Ovary (tissue), 9 donors: Measurements from ENCODE around the gene UMAD1. TPM values are rescaled to one million over a fixed set of nuclear protein-coding genes. Genes with fewer than 3 reads are reported as not detected.

ENCODE experiments used
- DNase-seq, 5 donors: peaks; one replicate each; pipeline ENCODE4 v3.0.0-alpha.2; 2019 to 2020
- H3K27ac ChIP-seq, 2 donors: fragments of 200-600 bp; one replicate each; pipeline versions ENCODE4 v1.5.1 to v1.8.0; 2019 to 2022
- H3K27me3 ChIP-seq: fragments of 200-600 bp; one replicate; pipeline ENCODE4 v1.8.0; 2022
- H3K36me3 ChIP-seq: fragments of 200-600 bp; sonication (generic); one replicate; pipeline ENCODE4 v1.5.1; 2019
- H3K4me1 ChIP-seq: one replicate; pipeline ENCODE4 v1.8.1; 2013; ENCODE audit warnings: mild to moderate bottlenecking, moderate library complexity; ENCODE audit not compliant: insufficient read depth
- H3K4me3 ChIP-seq: fragments of 200-600 bp; sonication (generic); one replicate; pipeline ENCODE4 v1.5.1; 2017
- H3K9me3 ChIP-seq, 2 donors: fragments of 200-600 bp in 1 of 2; sonication (generic) in 1 of 2; one replicate each; pipeline versions ENCODE4 v1.5.1 to v1.8.1; 2013 to 2019; ENCODE audit warnings: mild to moderate bottlenecking in 1 of 2, moderate library complexity in 1 of 2
- CTCF ChIP-seq, 3 donors: fragments of 450-650 bp in 2 of 3; fragments of 200-600 bp in 1 of 3; IDR thresholded peaks; one replicate each; pipeline versions ENCODE4 v1.5.1 to v1.8.0; 2016 to 2022; ENCODE audit warnings: antibody characterized with exemption in 3 of 3, mild to moderate bottlenecking in 1 of 3
- EP300 ChIP-seq: sonication (generic); formaldehyde crosslinking; IDR thresholded peaks from one replicate; pipeline ENCODE4 v1.6.1; 2017; ENCODE audit warnings: antibody characterized with exemption
- POLR2A ChIP-seq: fragments of 450-650 bp; IDR thresholded peaks from one replicate; pipeline ENCODE4 v1.6.1; 2017; ENCODE audit warnings: antibody characterized with exemption, mild to moderate bottlenecking, moderate library complexity
- WGBS, 3 donors: extraction: QIAGEN DNeasy Blood & Tissue Kit in 1 of 3; methylation state at CpG; one replicate each; pipeline versions ENCODE4 v1.1.5 to v1.1.7; 2013 to 2017; 5-methylcytosine and 5-hydroxymethylcytosine counted together
- intact Hi-C, 4 donors: fragments of 100-400 bp; cut with DNase I; formaldehyde crosslinking; loops; one replicate each; pipeline versions ENCODE4 v1.11.0 to v1.15.1; 2022 to 2023
- polyA plus RNA-seq, 2 donors: library from polyadenylated mRNA; stranded (reverse); fragments of 200-250 nt in 1 of 2; fragments of 350-450 nt in 1 of 2; fragmentation: Illumina TruSeq in 1 of 2; extraction: RNeasy Lipid Tissue Mini Kit (QIAGEN cat#74804) in 1 of 2; gene quantifications; one replicate each; pipeline ENCODE4 v1.2.3, GENCODE V29; 2013 to 2014
- total RNA-seq, 7 donors: library from RNA; depleted of rRNA in 2 of 7; stranded (reverse); fragments of >200 nt in 2 of 7; fragmentation: NEBNext Ultra II Directional in 3 of 7; extraction: Animal tissue kit (Norgen Biotek cat#: 25700) in 3 of 7; gene quantifications; one replicate each; pipeline versions ENCODE4 v1.1.0 to v1.2.4, GENCODE V29; 2016 to 2023
- donor health status: DM: no; HTN: no; CAD: no; lungs with moderate emphysema.
- donor health status: DM: no; HTN: no; CAD: no.
- donor health status: Bipolar disorder and iron deficiency.
- donor health status: DM: yes; HTN: yes; CAD: no.
- donor health status: DM: no; HTN: no; CAD: no.
- donor health status: DM: yes; HTN: yes; CAD: no.

UMAD1 gene
- total and polyA plus RNA-seq, 9 donors = 10.4 to 19.1 (median 16.2) TPM

GRCh38 chr7:7805511-7806153 lies 165.1 kb downstream of the UMAD1 start:
- no peaks in the 10 kb centered on the region for H3K4me1 ChIP-seq
- no peaks in the 10 kb centered on the region for H3K9me3 ChIP-seq
- no peak overlapping the region for H3K4me3 ChIP-seq
- WGBS, 3 donors = 88 to 92% (median 89%) methylated on average over 2 of the region's 2 CpGs
- no peak overlapping the region for H3K27ac ChIP-seq
- no peak for DNase-seq
- TF ChIP-seq CTCF (IDR thresholded peaks at IDR 0.05) (no peak), POLR2A (no peak), EP300 (no peak)
- no peaks in the 10 kb centered on the region for H3K27me3 ChIP-seq
- intact Hi-C loops = no loop called here
- H3K36me3 ChIP-seq = no peaks in the 10 kb centered on the region

- 36 to 38% (median 36%) methylated on average over 4 of the region's 4 CpGs for WGBS, 3 donors
- no peak for TF ChIP-seq CTCF (IDR thresholded peaks at IDR 0.05)
- no peak for TF ChIP-seq POLR2A
- no peak for TF ChIP-seq EP300
- intact Hi-C loops = no loop called here
Measured at GRCh38 chr7:7808156-7808555, 167.6 kb downstream of the UMAD1 start.

GRCh38 chr7:7808626-7809025 lies 168.1 kb downstream of the UMAD1 start:
- intact Hi-C loops = no loop called here
- no peak overlapping the region for H3K27ac ChIP-seq
- DNase-seq = no peak
- H3K4me3 ChIP-seq = no peak overlapping the region
- 96 to 99% (median 97%) methylated on average over 1 of the region's 1 CpG for WGBS, 3 donors
- no peaks in the 10 kb centered on the region for H3K36me3 ChIP-seq
- H3K4me1 ChIP-seq = no peaks in the 10 kb centered on the region
- no peaks in the 10 kb centered on the region for H3K27me3 ChIP-seq
- no peaks in the 10 kb centered on the region for H3K9me3 ChIP-seq
- no peak for TF ChIP-seq POLR2A

More at GRCh38 chr7:7808156-7808555, 167.6 kb downstream of the UMAD1 start:
- Histone ChIP-seq H3K27me3 (no peaks in the 10 kb centered on the region), H3K4me3 (no peak overlapping the region), H3K36me3 (no peaks in the 10 kb centered on the region), H3K27ac (no peak overlapping the region), H3K4me1 (no peaks in the 10 kb centered on the region), H3K9me3 (no peaks in the 10 kb centered on the region)
- no peak for DNase-seq

GRCh38 chr7:7810380-7810779 lies 169.8 kb downstream of the UMAD1 start:
- 97 to 100% (median 99%) methylated on average over 1 of the region's 1 CpG for WGBS, 3 donors
- H3K9me3 ChIP-seq = no peaks in the 10 kb centered on the region
- TF ChIP-seq CTCF (IDR thresholded peaks at IDR 0.05) = no peak
- TF ChIP-seq EP300 = no peak
- TF ChIP-seq POLR2A = no peak
- H3K4me3 ChIP-seq = no peak overlapping the region
- no peaks in the 10 kb centered on the region for H3K36me3 ChIP-seq
- H3K27me3 ChIP-seq = no peaks in the 10 kb centered on the region
- no peaks in the 10 kb centered on the region for H3K4me1 ChIP-seq
- H3K27ac ChIP-seq = no peak overlapping the region
- intact Hi-C loops = no loop called here
- DNase-seq = no peak

- Histone ChIP-seq H3K4me1 (no peaks in the 10 kb centered on the region), H3K4me3 (no peak overlapping the region), H3K27ac (no peak overlapping the region), H3K36me3 (no peaks in the 10 kb centered on the region), H3K27me3 (no peaks in the 10 kb centered on the region), H3K9me3 (no peaks in the 10 kb centered on the region)
- TF ChIP-seq EP300 = no peak
- TF ChIP-seq CTCF (IDR thresholded peaks at IDR 0.05) = no peak
- no peak for TF ChIP-seq POLR2A
- WGBS, 3 donors = 92 to 96% (median 94%) methylated on average over 2 of the region's 2 CpGs
- no peak for DNase-seq
- intact Hi-C loops = no loop called here
Measured at GRCh38 chr7:7810826-7811225, 170.3 kb downstream of the UMAD1 start.
